Endothelial cell (in vitro differentiated cells): Measurements from ENCODE around the gene C11orf86. TPM values are rescaled to one million over a fixed set of nuclear protein-coding genes. Genes with fewer than 3 reads are reported as not detected.

Experiments
- DNase-seq: peaks from one replicate; pipeline ENCODE4 v3.0.0; 2021; ENCODE audit warnings: low spot score
- H3K27ac Mint-ChIP-seq: one replicate; pipeline ENCODE4 v1.8.0; 2021; ENCODE audit warnings: mixed read lengths, inconsistent platforms; ENCODE audit not compliant: unreplicated experiment
- H3K27me3 Mint-ChIP-seq: one replicate; pipeline ENCODE4 v1.8.0; 2021; ENCODE audit warnings: mild to moderate bottlenecking, moderate library complexity, mixed read lengths, inconsistent platforms; ENCODE audit not compliant: unreplicated experiment
- H3K36me3 Mint-ChIP-seq: one replicate; pipeline ENCODE4 v1.8.0; 2021; ENCODE audit warnings: mild to moderate bottlenecking, low read depth, mixed read lengths, inconsistent platforms; ENCODE audit not compliant: unreplicated experiment
- H3K4me1 Mint-ChIP-seq: one replicate; pipeline ENCODE4 v1.8.0; 2021; ENCODE audit warnings: mild to moderate bottlenecking, mixed read lengths, inconsistent platforms; ENCODE audit not compliant: unreplicated experiment
- H3K4me3 Mint-ChIP-seq: one replicate; pipeline ENCODE4 v1.8.0; 2021; ENCODE audit warnings: mild to moderate bottlenecking, mixed read lengths, inconsistent platforms; ENCODE audit not compliant: unreplicated experiment
- H3K9me3 Mint-ChIP-seq: one replicate; pipeline ENCODE4 v1.8.0; 2021; ENCODE audit warnings: mixed read lengths, inconsistent platforms; ENCODE audit not compliant: unreplicated experiment
- CTCF ChIP-seq: fragments of 200-600 bp; sonication (generic); IDR thresholded peaks from one replicate; pipeline ENCODE4 v1.5.0; 2021; ENCODE audit warnings: antibody characterized with exemption; ENCODE audit not compliant: unreplicated experiment
- long read RNA-seq: library from polyadenylated mRNA; unstranded; transcript quantifications from one replicate; pipeline ENCODE4 v2.0.0, GENCODE V29; 2020; ENCODE audit not compliant: unreplicated experiment
- total RNA-seq: library from RNA; stranded (reverse); fragmentation: NEBNext Ultra II Directional; extraction: Animal tissue kit (Norgen Biotek cat#: 25700); gene quantifications from one replicate; pipeline ENCODE4 v1.2.1, GENCODE V29; 2021; ENCODE audit not compliant: unreplicated experiment

C11orf86 gene
- not detected for total RNA-seq
- long read RNA-seq, result 0 reads

- no peak for TF ChIP-seq CTCF
- Mint-ChIP-seq H3K27me3 (peaks cover 4% of the 10 kb centered on the region), H3K4me1 (no peaks in the 10 kb centered on the region), H3K9me3 (no peaks in the 10 kb centered on the region), H3K27ac (no peak within 1 kb of the TSS), H3K36me3 (peaks cover 3% of the 10 kb centered on the region), H3K4me3 (no peak within 1 kb of the TSS)
- DNase-seq, result no peak
Observed at GRCh38 chr11:66974724-66975404, at the start of gene C11orf86. TSS of gene C11orf86 (plus strand) at chr11:66975304. CDS start at chr11:66975363, 59 bp downstream.

- no peak for TF ChIP-seq CTCF
- no peaks in the 10 kb centered on the region for H3K27me3 Mint-ChIP-seq
- no peaks in the 10 kb centered on the region for H3K4me1 Mint-ChIP-seq
- no peak overlapping the region for H3K4me3 Mint-ChIP-seq
- DNase-seq, result no peak
- peaks cover 2% of the 10 kb centered on the region for H3K36me3 Mint-ChIP-seq
- no peak overlapping the region for H3K27ac Mint-ChIP-seq
- H3K9me3 Mint-ChIP-seq, result no peaks in the 10 kb centered on the region
Observed at GRCh38 chr11:66929753-66930152, 45.4 kb upstream of the C11orf86 start.

GRCh38 chr11:66932543-66932942 is 42.6 kb upstream of the C11orf86 start:
- Mint-ChIP-seq H3K4me3 (no peak overlapping the region), H3K27me3 (no peaks in the 10 kb centered on the region), H3K4me1 (no peaks in the 10 kb centered on the region), H3K27ac (no peak overlapping the region), H3K36me3 (no peaks in the 10 kb centered on the region), H3K9me3 (no peaks in the 10 kb centered on the region)
- no peak for TF ChIP-seq CTCF
- DNase-seq, result no peak

- Mint-ChIP-seq H3K4me1 (no peaks in the 10 kb centered on the region), H3K27me3 (no peaks in the 10 kb centered on the region), H3K4me3 (no peak overlapping the region), H3K9me3 (no peaks in the 10 kb centered on the region), H3K36me3 (no peaks in the 10 kb centered on the region), H3K27ac (no peak overlapping the region)
- DNase-seq, result no peak
- no peak for TF ChIP-seq CTCF
Observed at GRCh38 chr11:66933531-66933930, 41.6 kb upstream of the C11orf86 start.

GRCh38 chr11:66934950-66935779 is 39.9 kb upstream of the C11orf86 start:
- no peak for DNase-seq
- TF ChIP-seq CTCF, result no peak
- Mint-ChIP-seq H3K27me3 (no peaks in the 10 kb centered on the region), H3K36me3 (no peaks in the 10 kb centered on the region), H3K9me3 (no peaks in the 10 kb centered on the region), H3K27ac (no peak overlapping the region), H3K4me3 (no peak overlapping the region), H3K4me1 (no peaks in the 10 kb centered on the region)
